HEK293T (cell line): ENCODE results near the gene OR14A16.

ENCODE experiments used
- ARNT ChIP-seq: fragments of 450-650 bp; IDR thresholded peaks from 2 replicates; pipeline ENCODE4 v1.6.1; 2017; ENCODE audit warnings: mild to moderate bottlenecking
- BHLHE40 ChIP-seq: fragments of 450-650 bp; IDR thresholded peaks from 2 replicates; pipeline ENCODE4 v1.6.1; 2016; ENCODE audit warnings: mild to moderate bottlenecking, moderate library complexity, borderline replicate concordance
- FOXK2 ChIP-seq: fragments of 450-650 bp; IDR thresholded peaks from 2 replicates; pipeline ENCODE4 v1.6.1; 2016; ENCODE audit warnings: mild to moderate bottlenecking
- FOXM1 ChIP-seq: fragments of 450-650 bp; IDR thresholded peaks from 2 replicates; pipeline ENCODE4 v1.6.1; 2017; ENCODE audit warnings: mild to moderate bottlenecking, borderline replicate concordance
- TARDBP ChIP-seq: fragments of 450-650 bp; IDR thresholded peaks from 2 replicates; pipeline ENCODE4 v1.6.1; 2016
- ZNF384 ChIP-seq: fragments of 450-650 bp; IDR thresholded peaks from 2 replicates; pipeline ENCODE4 v1.6.1; 2016
- TF ChIP-seq, protein P1 (sequence below): fragments of 450-650 bp; IDR thresholded peaks from 2 replicates; pipeline ENCODE4 v1.6.1; 2016

DNA sequence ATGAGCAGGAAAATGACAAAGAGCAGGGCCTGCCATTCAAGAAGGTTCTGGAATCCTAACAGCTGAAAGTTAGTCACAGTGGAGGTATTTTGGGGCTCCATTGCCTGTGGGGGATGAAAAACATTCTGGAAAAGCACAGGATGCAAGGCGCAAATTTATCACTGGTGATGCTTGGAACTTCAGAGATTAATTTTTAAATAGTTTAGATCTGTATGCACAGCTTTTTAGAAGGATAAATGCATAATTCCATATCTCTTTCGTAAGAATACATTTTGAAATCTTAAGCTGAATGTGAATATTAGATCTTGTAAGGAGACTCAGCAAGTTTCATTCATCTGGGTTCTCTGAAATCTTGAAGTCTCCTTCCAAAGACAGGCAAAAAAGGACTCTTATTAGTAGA lies 17.9 kb upstream of the OR14A16 start, which contains the start of gene OR11L1:
- TF ChIP-seq FOXK2 (no peak), TARDBP (no peak), ZNF384 (no peak), ARNT (no peak), BHLHE40 (no peak), FOXM1 (no peak)
- TF ChIP-seq, protein P1, sequence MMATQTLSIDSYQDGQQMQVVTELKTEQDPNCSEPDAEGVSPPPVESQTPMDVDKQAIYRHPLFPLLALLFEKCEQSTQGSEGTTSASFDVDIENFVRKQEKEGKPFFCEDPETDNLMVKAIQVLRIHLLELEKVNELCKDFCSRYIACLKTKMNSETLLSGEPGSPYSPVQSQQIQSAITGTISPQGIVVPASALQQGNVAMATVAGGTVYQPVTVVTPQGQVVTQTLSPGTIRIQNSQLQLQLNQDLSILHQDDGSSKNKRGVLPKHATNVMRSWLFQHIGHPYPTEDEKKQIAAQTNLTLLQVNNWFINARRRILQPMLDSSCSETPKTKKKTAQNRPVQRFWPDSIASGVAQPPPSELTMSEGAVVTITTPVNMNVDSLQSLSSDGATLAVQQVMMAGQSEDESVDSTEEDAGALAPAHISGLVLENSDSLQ: no peak
